Colonic mucosa (tissue), 4 donors: ENCODE results near the gene ATP23. TPM values are rescaled to one million over a fixed set of nuclear protein-coding genes. Genes with fewer than 3 reads are reported as not detected.

Experiments
- DNase-seq: peaks from one replicate; pipeline ENCODE4 v3.0.0-alpha.2; 2020
- H3K27ac ChIP-seq: fragments of 200-600 bp; one replicate; pipeline ENCODE4 v1.8.0; 2021
- H3K27me3 ChIP-seq: fragments of 200-600 bp; one replicate; pipeline ENCODE4 v1.8.0; 2021
- H3K36me3 ChIP-seq: fragments of 200-600 bp; one replicate; pipeline ENCODE4 v1.8.0; 2021
- H3K4me1 ChIP-seq: fragments of 200-600 bp; one replicate; pipeline ENCODE4 v1.8.0; 2021; ENCODE audit warnings: mild to moderate bottlenecking
- H3K4me3 ChIP-seq: fragments of 200-600 bp; one replicate; pipeline ENCODE4 v1.8.0; 2021
- H3K9ac ChIP-seq, 2 donors: one replicate each; pipeline ENCODE4 v1.7.0; 2013; ENCODE audit warnings: control low read depth in 2 of 2, low read depth in 2 of 2, low read length in 2 of 2
- H3K9me3 ChIP-seq: fragments of 200-600 bp; one replicate; pipeline ENCODE4 v1.8.0; 2021
- intact Hi-C: fragments of 100-400 bp; cut with DNase I; formaldehyde crosslinking; loops from one replicate; pipeline ENCODE4 v1.14.1; 2022
- total RNA-seq, 2 donors: library from RNA; stranded (reverse); fragmentation: NEBNext Ultra II Directional in 1 of 2; extraction: Animal tissue kit (Norgen Biotek cat#: 25700) in 1 of 2; gene quantifications; one replicate each; pipeline ENCODE4 v1.2.1, GENCODE V29; 2021
- TF ChIP-seq, protein P1 (sequence below): fragments of 200-600 bp; IDR thresholded peaks from one replicate; pipeline ENCODE4 v1.8.0; 2022; ENCODE audit warnings: antibody characterized with exemption, mild to moderate bottlenecking
- donor health status: healthy.
- donor health status: DM: no; HTN: no; CAD: no.
- donor health status: DM: no; HTN: no; CAD: no.

ATP23 gene
- total RNA-seq, 2 donors from 2014 or later: 13.1 to 14.9 TPM

- intact Hi-C loops: no loop called here
- no peak overlapping the region for H3K4me3 ChIP-seq
- DNase-seq: no peak
- H3K27ac ChIP-seq: no peak overlapping the region
- H3K27me3 ChIP-seq: no peaks in the 10 kb centered on the region
- no peak overlapping the region for H3K9ac ChIP-seq
- no peaks in the 10 kb centered on the region for H3K9me3 ChIP-seq
- no peaks in the 10 kb centered on the region for H3K4me1 ChIP-seq
- TF ChIP-seq, protein P1, sequence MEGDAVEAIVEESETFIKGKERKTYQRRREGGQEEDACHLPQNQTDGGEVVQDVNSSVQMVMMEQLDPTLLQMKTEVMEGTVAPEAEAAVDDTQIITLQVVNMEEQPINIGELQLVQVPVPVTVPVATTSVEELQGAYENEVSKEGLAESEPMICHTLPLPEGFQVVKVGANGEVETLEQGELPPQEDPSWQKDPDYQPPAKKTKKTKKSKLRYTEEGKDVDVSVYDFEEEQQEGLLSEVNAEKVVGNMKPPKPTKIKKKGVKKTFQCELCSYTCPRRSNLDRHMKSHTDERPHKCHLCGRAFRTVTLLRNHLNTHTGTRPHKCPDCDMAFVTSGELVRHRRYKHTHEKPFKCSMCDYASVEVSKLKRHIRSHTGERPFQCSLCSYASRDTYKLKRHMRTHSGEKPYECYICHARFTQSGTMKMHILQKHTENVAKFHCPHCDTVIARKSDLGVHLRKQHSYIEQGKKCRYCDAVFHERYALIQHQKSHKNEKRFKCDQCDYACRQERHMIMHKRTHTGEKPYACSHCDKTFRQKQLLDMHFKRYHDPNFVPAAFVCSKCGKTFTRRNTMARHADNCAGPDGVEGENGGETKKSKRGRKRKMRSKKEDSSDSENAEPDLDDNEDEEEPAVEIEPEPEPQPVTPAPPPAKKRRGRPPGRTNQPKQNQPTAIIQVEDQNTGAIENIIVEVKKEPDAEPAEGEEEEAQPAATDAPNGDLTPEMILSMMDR: no peak
- H3K36me3 ChIP-seq: no peaks in the 10 kb centered on the region
These were observed 23.1 kb downstream of the ATP23 start for GRCh38 chr12:57964421-57964820.

- DNase-seq: no peak
These were observed 24.4 kb downstream of the ATP23 start for GRCh38 chr12:57965766-57966165.

GRCh38 chr12:57966536-57966935 lies 25.2 kb downstream of the ATP23 start:
- no peak overlapping the region for H3K4me3 ChIP-seq
- TF ChIP-seq, protein P1: no peak
- no peaks in the 10 kb centered on the region for H3K4me1 ChIP-seq
- DNase-seq: no peak
- no peaks in the 10 kb centered on the region for H3K27me3 ChIP-seq
- no peak overlapping the region for H3K27ac ChIP-seq
- H3K9ac ChIP-seq: no peak overlapping the region
- H3K9me3 ChIP-seq: no peaks in the 10 kb centered on the region
- intact Hi-C loops: no loop called here
- H3K36me3 ChIP-seq: no peaks in the 10 kb centered on the region

More at GRCh38 chr12:57965766-57966165, 24.4 kb downstream of the ATP23 start:
- Histone ChIP-seq H3K9me3 (no peaks in the 10 kb centered on the region), H3K27ac (no peak overlapping the region), H3K27me3 (no peaks in the 10 kb centered on the region), H3K9ac (no peak overlapping the region), H3K4me1 (no peaks in the 10 kb centered on the region), H3K36me3 (no peaks in the 10 kb centered on the region), H3K4me3 (no peak overlapping the region)
- intact Hi-C loops: no loop called here
- TF ChIP-seq, protein P1: no peak

- H3K4me1 ChIP-seq: no peaks in the 10 kb centered on the region
- no peak overlapping the region for H3K27ac ChIP-seq
- no peaks in the 10 kb centered on the region for H3K36me3 ChIP-seq
- no peak overlapping the region for H3K4me3 ChIP-seq
- DNase-seq: peak; percentile 26
- intact Hi-C loops: loop anchor here (10.0 kb wide), 1 partner anchor 321 kb away; no protein-coding TSS in a partner anchor
- no peaks in the 10 kb centered on the region for H3K27me3 ChIP-seq
- TF ChIP-seq, protein P1: peak; percentile 57
- H3K9ac ChIP-seq: no peak overlapping the region
- no peaks in the 10 kb centered on the region for H3K9me3 ChIP-seq
These were observed 41.9 kb downstream of the ATP23 start for GRCh38 chr12:57983146-57983857.

GRCh38 chr12:57983858-57984505 lies 42.6 kb downstream of the ATP23 start:
- intact Hi-C loops: loop anchor here (10.0 kb wide), 1 partner anchor 321 kb away; no protein-coding TSS in a partner anchor
- Histone ChIP-seq H3K36me3 (no peaks in the 10 kb centered on the region), H3K9ac (no peak overlapping the region), H3K4me1 (no peaks in the 10 kb centered on the region), H3K27ac (no peak overlapping the region), H3K27me3 (no peaks in the 10 kb centered on the region), H3K9me3 (no peaks in the 10 kb centered on the region), H3K4me3 (no peak overlapping the region)
- TF ChIP-seq, protein P1: no peak
- no peak for DNase-seq
